ENCODE data around the gene PPP1R10.
A peak's percentile ranks its signal among the peaks of the same experiment; 100 is the strongest.

Gene PPP1R10

GRCh38 chr6:30589754-30590358, 27.2 kb downstream of the PPP1R10 start:
- Histone ChIP-seq H3K4me3 (ENCODE audit: low read depth, low read length) (no peak overlapping the region), H3K36me3 (ENCODE audit: control insufficient read depth, insufficient read depth, low read length) (peaks cover 62% of the 10 kb centered on the region), H3K4me1 (ENCODE audit: control insufficient read depth, insufficient read depth, low read length) (no peaks in the 10 kb centered on the region), H3K27me3 (ENCODE audit: control insufficient read depth, insufficient read depth, low read length) (no peaks in the 10 kb centered on the region), H3K9ac (ENCODE audit: low read depth, low read length) (no peak overlapping the region), H3K9me3 (ENCODE audit: control insufficient read depth, insufficient read depth, low read length) (no peaks in the 10 kb centered on the region)

- Histone ChIP-seq H3K9me3 (ENCODE audit: control insufficient read depth, insufficient read depth, low read length) (no peaks in the 10 kb centered on the region), H3K27me3 (ENCODE audit: control insufficient read depth, insufficient read depth, low read length) (no peaks in the 10 kb centered on the region), H3K4me3 (ENCODE audit: low read depth, low read length) (no peak overlapping the region), H3K4me1 (ENCODE audit: control insufficient read depth, insufficient read depth, low read length) (no peaks in the 10 kb centered on the region), H3K9ac (ENCODE audit: low read depth, low read length) (no peak overlapping the region), H3K36me3 (ENCODE audit: control insufficient read depth, insufficient read depth, low read length) (peaks cover 77% of the 10 kb centered on the region)
These were observed 33.1 kb downstream of the PPP1R10 start for GRCh38 chr6:30583921-30584320.

- Histone ChIP-seq H3K36me3 (ENCODE audit: control insufficient read depth, insufficient read depth, low read length) (peaks cover 51% of the 10 kb centered on the region), H3K27me3 (ENCODE audit: control insufficient read depth, insufficient read depth, low read length) (no peaks in the 10 kb centered on the region), H3K4me3 (ENCODE audit: low read depth, low read length) (no peak overlapping the region), H3K4me1 (ENCODE audit: control insufficient read depth, insufficient read depth, low read length) (no peaks in the 10 kb centered on the region), H3K9me3 (ENCODE audit: control insufficient read depth, insufficient read depth, low read length) (no peaks in the 10 kb centered on the region), H3K9ac (ENCODE audit: low read depth, low read length) (no peak overlapping the region)
These were observed 39.0 kb downstream of the PPP1R10 start for GRCh38 chr6:30578051-30578450.

- H3K27me3 ChIP-seq (ENCODE audit: control insufficient read depth, insufficient read depth, low read length) = no peaks in the 10 kb centered on the region
- peaks cover 4% of the 10 kb centered on the region for H3K4me1 ChIP-seq (ENCODE audit: control insufficient read depth, insufficient read depth, low read length)
- no peak overlapping the region for H3K4me3 ChIP-seq (ENCODE audit: low read depth, low read length)
- H3K9me3 ChIP-seq (ENCODE audit: control insufficient read depth, insufficient read depth, low read length) = no peaks in the 10 kb centered on the region
- H3K36me3 ChIP-seq (ENCODE audit: control insufficient read depth, insufficient read depth, low read length) = peaks cover 21% of the 10 kb centered on the region
- H3K9ac ChIP-seq (ENCODE audit: low read depth, low read length) = no peak overlapping the region
These were observed 43.9 kb downstream of the PPP1R10 start for GRCh38 chr6:30573113-30573512.

GRCh38 chr6:30572148-30572547, 44.9 kb downstream of the PPP1R10 start:
- Histone ChIP-seq H3K4me3 (ENCODE audit: low read depth, low read length) (peak overlapping the region; percentile 97), H3K9ac (ENCODE audit: low read depth, low read length) (peak overlapping the region; percentile 98), H3K9me3 (ENCODE audit: control insufficient read depth, insufficient read depth, low read length) (no peaks in the 10 kb centered on the region), H3K36me3 (ENCODE audit: control insufficient read depth, insufficient read depth, low read length) (peaks cover 11% of the 10 kb centered on the region), H3K27me3 (ENCODE audit: control insufficient read depth, insufficient read depth, low read length) (no peaks in the 10 kb centered on the region), H3K4me1 (ENCODE audit: control insufficient read depth, insufficient read depth, low read length) (peaks cover 4% of the 10 kb centered on the region)

GRCh38 chr6:30571762-30572082, 45.3 kb downstream of the PPP1R10 start:
- Histone ChIP-seq H3K4me1 (ENCODE audit: control insufficient read depth, insufficient read depth, low read length) (peaks cover 4% of the 10 kb centered on the region), H3K36me3 (ENCODE audit: control insufficient read depth, insufficient read depth, low read length) (peaks cover 7% of the 10 kb centered on the region), H3K9ac (ENCODE audit: low read depth, low read length) (peak overlapping the region; percentile 98), H3K9me3 (ENCODE audit: control insufficient read depth, insufficient read depth, low read length) (no peaks in the 10 kb centered on the region), H3K27me3 (ENCODE audit: control insufficient read depth, insufficient read depth, low read length) (no peaks in the 10 kb centered on the region), H3K4me3 (ENCODE audit: low read depth, low read length) (peak overlapping the region; percentile 97)

GRCh38 chr6:30571075-30571761, 45.8 kb downstream of the PPP1R10 start, which contains the start of gene ABCF1:
ABCF1 (plus strand) TSS chr6:30571442; CDS start chr6:30571488, 46 bp downstream.
- Histone ChIP-seq H3K27me3 (ENCODE audit: control insufficient read depth, insufficient read depth, low read length) (no peaks in the 10 kb centered on the region), H3K9me3 (ENCODE audit: control insufficient read depth, insufficient read depth, low read length) (no peaks in the 10 kb centered on the region), H3K4me3 (ENCODE audit: low read depth, low read length) (peak within 1 kb of the TSS; percentile 97), H3K4me1 (ENCODE audit: control insufficient read depth, insufficient read depth, low read length) (peaks cover 4% of the 10 kb centered on the region), H3K9ac (ENCODE audit: low read depth, low read length) (peak within 1 kb of the TSS; percentile 98), H3K36me3 (ENCODE audit: control insufficient read depth, insufficient read depth, low read length) (peaks cover 4% of the 10 kb centered on the region)

GRCh38 chr6:30570740-30571074, 46.3 kb downstream of the PPP1R10 start:
- Histone ChIP-seq H3K9ac (ENCODE audit: low read depth, low read length) (peak overlapping the region; percentile 42), H3K36me3 (ENCODE audit: control insufficient read depth, insufficient read depth, low read length) (peaks cover 4% of the 10 kb centered on the region), H3K4me1 (ENCODE audit: control insufficient read depth, insufficient read depth, low read length) (peaks cover 4% of the 10 kb centered on the region)

GRCh38 chr6:30570263-30570662, 46.8 kb downstream of the PPP1R10 start:
- Histone ChIP-seq H3K4me1 (ENCODE audit: control insufficient read depth, insufficient read depth, low read length) (peaks cover 4% of the 10 kb centered on the region), H3K36me3 (ENCODE audit: control insufficient read depth, insufficient read depth, low read length) (peaks cover 4% of the 10 kb centered on the region), H3K9me3 (ENCODE audit: control insufficient read depth, insufficient read depth, low read length) (no peaks in the 10 kb centered on the region), H3K9ac (ENCODE audit: low read depth, low read length) (peak overlapping the region; percentile 42), H3K4me3 (ENCODE audit: low read depth, low read length) (peak overlapping the region; percentile 62), H3K27me3 (ENCODE audit: control insufficient read depth, insufficient read depth, low read length) (no peaks in the 10 kb centered on the region)

More at GRCh38 chr6:30570740-30571074, 46.3 kb downstream of the PPP1R10 start:
- H3K27me3 ChIP-seq (ENCODE audit: control insufficient read depth, insufficient read depth, low read length) = no peaks in the 10 kb centered on the region
- H3K4me3 ChIP-seq (ENCODE audit: low read depth, low read length) = peak overlapping the region; percentile 62
- no peaks in the 10 kb centered on the region for H3K9me3 ChIP-seq (ENCODE audit: control insufficient read depth, insufficient read depth, low read length)

- no peak overlapping the region for H3K4me3 ChIP-seq (ENCODE audit: low read depth, low read length)
- H3K9me3 ChIP-seq (ENCODE audit: control insufficient read depth, insufficient read depth, low read length) = no peaks in the 10 kb centered on the region
- H3K9ac ChIP-seq (ENCODE audit: low read depth, low read length) = no peak overlapping the region
- H3K36me3 ChIP-seq (ENCODE audit: control insufficient read depth, insufficient read depth, low read length) = no peaks in the 10 kb centered on the region
- no peaks in the 10 kb centered on the region for H3K27me3 ChIP-seq (ENCODE audit: control insufficient read depth, insufficient read depth, low read length)
- H3K4me1 ChIP-seq (ENCODE audit: control insufficient read depth, insufficient read depth, low read length) = peaks cover 4% of the 10 kb centered on the region
These were observed 48.8 kb downstream of the PPP1R10 start for GRCh38 chr6:30568245-30568644.

GRCh38 chr6:30565772-30566171, 51.3 kb downstream of the PPP1R10 start:
- peaks cover 7% of the 10 kb centered on the region for H3K36me3 ChIP-seq (ENCODE audit: control insufficient read depth, insufficient read depth, low read length)
- no peaks in the 10 kb centered on the region for H3K4me1 ChIP-seq (ENCODE audit: control insufficient read depth, insufficient read depth, low read length)
- H3K27me3 ChIP-seq (ENCODE audit: control insufficient read depth, insufficient read depth, low read length) = no peaks in the 10 kb centered on the region
- H3K4me3 ChIP-seq (ENCODE audit: low read depth, low read length) = no peak overlapping the region
- no peak overlapping the region for H3K9ac ChIP-seq (ENCODE audit: low read depth, low read length)
- no peaks in the 10 kb centered on the region for H3K9me3 ChIP-seq (ENCODE audit: control insufficient read depth, insufficient read depth, low read length)

- H3K4me1 ChIP-seq (ENCODE audit: control insufficient read depth, insufficient read depth, low read length) = no peaks in the 10 kb centered on the region
- H3K27me3 ChIP-seq (ENCODE audit: control insufficient read depth, insufficient read depth, low read length) = no peaks in the 10 kb centered on the region
These were observed 52.9 kb downstream of the PPP1R10 start for GRCh38 chr6:30564114-30564513.

More at GRCh38 chr6:30564114-30564513, 52.9 kb downstream of the PPP1R10 start:
- Histone ChIP-seq H3K9me3 (ENCODE audit: control insufficient read depth, insufficient read depth, low read length) (no peaks in the 10 kb centered on the region), H3K9ac (ENCODE audit: low read depth, low read length) (no peak overlapping the region), H3K4me3 (ENCODE audit: low read depth, low read length) (no peak overlapping the region), H3K36me3 (ENCODE audit: control insufficient read depth, insufficient read depth, low read length) (peaks cover 7% of the 10 kb centered on the region)

Measured in iPS-15b (cell line).